ENCODE data around the gene LRP5.
"Not testable (repeated sequence)": the region's sequence is repeated elsewhere in the genome, so short reads cannot be mapped to it uniquely, and the experiment has no call there.

Gene LRP5

DNA sequence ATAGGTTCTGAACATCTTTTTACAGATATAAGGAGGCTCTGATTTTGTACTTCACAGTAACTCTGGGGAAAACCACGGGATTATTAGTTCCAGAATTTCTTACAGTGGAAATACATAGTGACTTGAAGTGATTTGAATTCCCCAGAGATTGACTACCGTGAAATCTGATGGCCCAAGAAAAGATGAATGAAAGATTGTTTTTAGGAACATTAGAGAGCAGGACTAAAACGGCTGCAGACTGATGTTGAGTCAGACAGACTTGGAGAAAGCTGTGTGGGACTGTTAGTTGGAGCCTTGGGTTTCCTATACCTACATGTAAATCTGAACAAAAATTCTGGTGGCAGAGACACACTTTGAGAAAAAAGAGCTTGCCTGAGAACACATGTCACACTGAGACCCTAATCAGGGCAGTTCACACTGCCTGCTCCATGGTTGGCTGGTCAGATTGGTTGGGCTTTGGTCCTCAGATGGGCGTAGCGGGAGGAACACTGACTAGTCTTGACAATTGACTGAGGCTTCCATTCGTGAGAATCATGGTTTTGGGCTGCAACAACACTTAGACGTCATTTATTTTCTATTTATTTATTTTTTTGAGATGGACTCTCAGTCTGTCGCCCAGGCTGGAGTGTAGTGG, 154.9 kb downstream of the LRP5 start:
- DNase-seq (ENCODE audit: low read depth, low spot score) = no peak

DNA sequence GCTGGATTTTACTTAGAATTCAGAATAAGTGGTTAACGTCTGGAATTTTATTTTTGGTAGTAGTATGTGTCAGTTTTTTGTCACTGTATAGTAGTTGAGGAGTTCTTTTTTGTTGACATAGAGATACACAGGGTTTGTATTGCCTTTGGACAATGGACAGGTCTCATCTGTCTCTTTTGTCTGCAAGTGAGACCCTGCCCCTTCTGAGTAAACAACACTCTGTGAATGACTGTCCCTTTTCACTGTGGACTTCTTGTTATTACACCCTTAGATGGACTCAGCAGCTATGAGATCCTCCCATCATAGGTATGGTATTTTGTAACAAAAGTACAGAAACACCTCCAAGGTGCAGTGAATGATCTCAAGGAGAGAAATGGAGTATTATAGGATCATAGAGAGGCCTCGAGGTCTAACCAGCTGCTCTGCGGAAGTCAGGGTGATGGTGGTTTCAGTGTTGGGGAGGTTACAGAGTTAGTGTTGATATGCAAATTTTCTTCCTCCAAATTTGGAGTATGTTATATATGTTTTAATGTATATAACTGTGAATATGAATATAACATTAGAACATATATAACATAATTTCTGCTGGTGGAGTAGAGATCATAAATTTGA, 155.9 kb downstream of the LRP5 start:
- no peak for DNase-seq (ENCODE audit: low read depth, low spot score)

DNA sequence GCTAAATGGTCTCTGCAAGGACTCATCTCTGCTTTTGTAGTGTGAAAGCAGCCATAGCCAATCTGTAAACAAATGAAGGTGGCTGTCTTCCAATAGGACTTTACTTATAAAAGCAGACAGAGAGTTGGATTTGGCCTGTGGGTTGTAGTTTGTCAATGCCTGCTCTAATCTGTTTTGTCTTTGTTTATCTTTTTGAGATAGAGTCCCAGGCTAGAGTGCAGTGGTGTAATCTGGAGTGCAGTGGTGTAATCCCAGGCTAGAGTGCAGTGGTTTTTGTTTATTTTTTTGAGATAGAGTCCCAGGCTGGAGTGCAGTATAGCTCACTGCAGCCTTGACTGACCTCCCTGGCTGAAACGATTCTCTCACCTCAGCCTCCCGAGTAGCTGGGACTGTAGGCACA, 156.7 kb downstream of the LRP5 start:
- no peak for DNase-seq (ENCODE audit: low read depth, low spot score)

DNA sequence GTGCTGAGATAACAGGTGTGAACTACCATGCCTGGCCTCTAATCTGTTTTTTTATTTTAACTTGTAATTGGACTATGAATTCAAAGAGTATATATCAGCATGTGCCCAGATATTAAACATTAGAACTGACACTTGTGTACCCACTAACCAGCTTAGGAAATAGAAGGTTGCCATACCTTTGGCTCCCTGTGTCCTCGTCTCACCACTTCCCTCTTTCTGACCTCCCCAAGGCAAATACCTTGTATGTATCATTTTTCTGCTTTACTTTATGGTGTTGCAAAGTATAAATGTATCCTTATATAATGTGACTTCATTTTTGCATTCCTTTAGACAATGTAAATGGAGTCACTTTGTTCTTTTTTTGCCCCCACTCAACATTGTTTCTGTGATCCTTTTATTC, 157.3 kb downstream of the LRP5 start:
- DNase-seq (ENCODE audit: low read depth, low spot score) = no peak

DNA sequence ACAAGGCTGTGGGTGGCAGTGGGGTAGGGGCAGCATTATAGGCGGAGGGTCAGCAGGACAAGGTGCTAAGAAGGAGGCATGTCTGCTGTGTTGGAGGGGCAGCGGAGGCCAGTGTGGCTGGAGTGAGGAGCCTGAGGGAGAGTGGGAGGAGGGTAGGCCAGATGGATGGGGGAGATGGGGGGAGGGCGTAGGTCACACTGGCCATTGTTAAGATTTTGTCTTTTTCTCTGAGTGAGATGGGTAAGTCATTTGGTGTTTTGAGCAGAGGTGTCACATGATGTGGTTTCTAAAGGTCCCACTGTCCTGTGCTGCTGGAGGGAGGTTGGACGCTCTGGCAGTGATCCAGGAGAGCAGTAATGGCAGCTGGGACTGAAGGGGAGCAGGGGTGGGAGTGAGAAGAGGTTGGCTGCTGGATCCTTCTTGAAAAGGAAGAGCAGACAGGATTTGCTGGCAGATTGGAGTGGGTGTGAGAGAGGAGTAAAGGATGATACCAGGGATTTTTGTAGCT, 158.0 kb downstream of the LRP5 start:
- DNase-seq (ENCODE audit: low read depth, low spot score) = no peak

DNA sequence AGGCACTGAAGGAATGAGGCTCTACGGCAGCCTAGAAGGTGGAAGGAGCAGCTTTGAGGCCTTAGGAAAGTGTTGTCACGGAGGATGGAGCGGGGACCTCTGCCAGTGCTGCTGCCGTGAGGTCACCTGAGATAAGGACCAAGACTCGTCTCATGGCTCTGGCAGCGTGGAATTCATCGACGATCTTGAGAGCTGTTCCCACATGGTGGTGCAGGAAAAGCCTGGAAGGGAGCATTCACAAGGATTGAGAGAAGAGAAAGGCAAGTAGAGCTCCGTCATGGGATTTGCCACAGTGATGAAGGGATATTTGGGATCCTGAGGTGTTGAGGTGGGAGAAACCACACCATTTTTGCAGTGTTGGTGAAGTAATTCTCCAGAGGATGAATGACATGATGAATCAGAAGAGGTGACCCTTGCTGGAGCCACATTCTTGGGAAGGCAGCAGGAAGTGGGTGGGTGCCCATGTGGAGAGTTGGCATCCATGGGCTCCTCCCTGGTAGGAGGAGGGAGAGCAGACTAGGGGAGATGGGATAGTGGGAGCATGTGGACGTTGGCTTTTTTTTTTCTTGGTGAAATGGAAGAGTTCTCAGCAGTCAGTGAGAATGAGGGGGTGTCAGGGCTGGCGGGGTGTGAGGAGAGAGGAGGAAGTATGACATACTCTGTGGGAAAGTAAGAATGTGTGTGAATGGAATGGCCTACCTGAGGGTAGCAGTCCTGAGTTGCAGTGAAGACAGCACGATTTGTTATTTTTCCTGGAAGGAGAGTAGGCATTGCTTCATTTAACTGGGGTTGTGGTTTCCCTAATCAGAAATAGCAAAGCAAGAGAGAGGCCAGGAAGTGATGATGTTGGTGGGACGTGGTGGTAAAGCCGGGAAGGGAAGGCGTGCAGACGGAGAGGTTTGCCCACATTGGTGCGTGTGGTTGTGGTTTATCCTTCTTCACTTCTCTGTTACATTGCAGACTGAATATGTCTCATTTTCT, 159.3 kb downstream of the LRP5 start:
- DNase-seq (ENCODE audit: low read depth, low spot score) = no peak

DNA sequence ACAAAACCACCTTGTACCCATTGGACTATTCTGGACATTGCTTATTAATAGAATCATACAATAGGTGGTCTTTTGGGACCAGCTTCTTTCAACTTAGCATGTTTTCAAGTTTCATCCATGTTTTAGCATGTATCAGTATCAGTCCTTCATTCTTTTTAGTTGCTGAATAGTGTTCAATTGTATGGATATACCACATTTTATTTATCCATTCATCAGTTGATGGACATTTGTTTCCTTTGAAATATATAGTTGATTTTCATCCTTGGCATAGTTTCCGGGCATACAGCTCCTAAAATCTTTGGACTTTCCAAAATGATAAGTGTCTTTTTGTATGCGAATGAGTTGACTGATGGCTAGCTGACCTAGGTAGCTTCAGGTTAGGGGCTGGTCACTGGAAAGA, 160.4 kb downstream of the LRP5 start:
- no peak for DNase-seq (ENCODE audit: low read depth, low spot score)

DNA sequence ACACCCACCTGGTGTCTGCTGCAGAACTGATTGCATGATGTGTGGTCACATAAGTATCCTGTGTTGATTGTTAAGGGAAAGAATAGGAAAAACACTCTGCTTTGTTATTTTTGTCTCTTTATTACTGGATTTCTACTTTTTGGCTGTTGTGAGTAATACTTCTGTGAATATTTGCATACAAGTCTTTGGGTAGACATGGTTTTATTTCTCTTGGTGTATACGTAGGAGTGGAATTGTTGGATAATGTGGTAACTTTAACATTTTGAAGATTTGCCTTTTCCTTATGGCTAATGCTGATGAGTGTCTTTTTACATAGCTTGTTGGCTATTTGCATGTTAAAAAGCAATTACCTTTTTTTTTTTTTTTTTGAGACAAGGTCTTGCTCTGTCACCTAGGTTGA, 161.3 kb downstream of the LRP5 start:
- no peak for DNase-seq (ENCODE audit: low read depth, low spot score)

DNA sequence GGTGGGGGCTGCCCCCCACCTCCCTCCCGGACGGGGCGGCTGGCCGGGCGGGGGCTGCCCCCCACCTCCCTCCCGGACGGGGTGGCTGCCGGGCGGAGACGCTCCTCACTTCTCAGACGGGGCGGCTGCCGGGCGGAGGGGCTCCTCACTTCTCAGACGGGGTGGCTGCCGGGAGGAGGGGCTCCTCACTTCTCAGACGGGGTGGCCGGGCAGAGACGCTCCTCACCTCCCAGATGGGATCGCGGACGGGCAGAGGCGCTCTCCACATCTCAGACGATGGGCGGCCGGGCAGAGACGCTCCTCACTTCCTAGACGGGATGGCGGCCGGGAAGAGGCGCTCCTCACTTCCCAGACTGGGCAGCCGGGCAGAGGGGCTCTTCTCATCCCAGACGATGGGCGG, 163.2 kb downstream of the LRP5 start:
- DNase-seq (ENCODE audit: low read depth, low spot score) = not testable (repeated sequence)

DNA sequence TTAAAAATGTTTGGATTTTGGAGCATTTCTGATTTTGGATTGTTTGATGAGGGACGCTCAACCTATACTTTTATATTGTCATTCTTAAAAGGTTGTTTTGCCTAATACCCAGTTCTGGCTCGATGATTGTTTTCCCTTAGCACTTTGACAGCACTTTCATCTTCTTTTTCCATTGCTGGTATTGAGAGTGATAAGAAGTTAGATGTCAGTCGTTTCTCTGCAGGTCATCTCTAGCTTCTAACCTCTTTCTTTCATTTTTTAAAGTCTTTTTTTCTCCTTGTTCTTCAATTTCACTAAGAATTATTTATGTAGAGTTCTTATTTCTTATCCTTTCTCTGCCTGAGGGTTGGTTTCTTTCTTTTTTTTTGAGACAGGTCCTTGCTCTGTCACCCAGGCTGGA, 167.0 kb downstream of the LRP5 start:
- no peak for DNase-seq (ENCODE audit: low read depth, low spot score)

DNA sequence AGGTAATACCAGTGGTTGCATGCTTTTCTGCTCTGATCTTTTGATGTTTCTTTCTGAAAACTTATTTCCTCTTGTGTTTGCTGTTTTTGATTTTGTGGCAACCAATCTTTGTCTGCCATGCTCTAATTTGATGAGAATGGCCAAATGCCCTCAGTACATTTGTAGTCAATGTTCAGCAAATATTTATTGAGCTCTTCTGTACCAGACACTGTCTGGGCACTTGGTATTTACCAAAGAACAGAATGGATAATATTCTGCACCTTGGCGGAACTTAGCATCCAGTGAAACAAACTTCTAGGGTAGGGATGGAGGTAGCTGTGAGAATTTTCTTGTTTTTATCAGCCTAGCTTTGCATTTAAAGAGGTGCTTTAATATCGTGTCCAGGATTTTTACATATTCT, 167.8 kb downstream of the LRP5 start:
- no peak for DNase-seq (ENCODE audit: low read depth, low spot score)

DNA sequence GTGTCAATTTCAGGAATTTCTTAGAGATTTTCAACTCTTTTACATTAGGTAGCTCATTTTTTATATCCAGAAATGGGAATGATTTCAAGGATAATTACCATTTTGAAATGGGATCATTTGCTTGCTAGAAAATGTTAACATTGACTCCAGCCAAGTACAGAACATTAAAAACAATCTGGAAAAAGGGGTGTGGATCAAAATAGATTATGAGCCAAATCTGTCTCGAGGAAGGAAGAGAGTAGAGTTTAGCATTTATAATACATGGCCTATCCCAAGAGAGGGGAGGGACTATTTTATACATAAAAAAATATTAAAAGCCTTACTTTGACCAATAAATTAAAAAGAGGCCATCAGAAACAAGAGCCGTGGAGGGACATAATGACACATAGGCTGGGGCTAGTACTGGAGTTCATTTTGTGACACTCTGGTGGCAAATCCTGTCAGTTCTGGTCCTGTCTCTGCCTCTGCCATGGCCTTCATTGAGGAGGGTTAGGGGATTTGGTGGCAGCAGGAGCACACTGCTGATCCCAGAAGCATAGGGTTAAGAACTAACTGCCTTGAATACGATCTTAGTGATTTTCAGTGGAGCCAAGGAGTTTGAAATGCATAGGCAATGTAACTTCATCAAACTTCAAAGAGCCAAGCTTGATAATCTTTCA, 168.6 kb downstream of the LRP5 start:
- DNase-seq (ENCODE audit: low read depth, low spot score) = no peak

DNA sequence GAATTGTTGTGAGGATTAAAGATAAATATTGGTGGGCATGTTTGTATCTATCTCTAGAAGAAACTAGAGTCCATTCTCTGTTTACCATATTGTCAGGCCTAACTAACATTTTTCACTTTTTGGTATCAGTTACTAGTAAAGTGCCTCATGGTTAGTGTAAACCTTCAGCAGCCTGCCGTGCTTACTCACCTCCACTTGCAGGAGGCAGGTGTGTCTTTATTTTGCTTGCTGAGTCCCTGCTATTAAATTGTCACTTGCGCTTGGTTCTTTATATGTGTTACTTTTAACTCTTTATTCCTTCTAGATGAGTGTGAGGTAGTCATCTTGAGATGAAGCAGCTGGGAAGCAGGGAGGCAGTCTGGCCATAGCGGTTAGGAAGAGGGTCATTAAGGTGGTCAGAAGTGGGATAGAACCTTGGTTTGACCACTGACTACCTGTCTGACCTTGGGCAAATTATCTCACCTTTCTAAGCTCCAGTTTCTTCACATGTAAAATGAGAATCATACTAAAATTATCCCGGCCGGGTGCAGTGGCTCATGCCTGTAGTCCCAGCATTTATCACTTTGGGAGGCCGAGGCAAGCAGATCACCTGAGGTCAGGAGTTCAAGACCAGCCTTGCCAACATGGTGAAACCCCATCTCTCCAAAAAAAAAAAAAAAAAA, 169.3 kb downstream of the LRP5 start:
- no peak for DNase-seq (ENCODE audit: low read depth, low spot score)

DNA sequence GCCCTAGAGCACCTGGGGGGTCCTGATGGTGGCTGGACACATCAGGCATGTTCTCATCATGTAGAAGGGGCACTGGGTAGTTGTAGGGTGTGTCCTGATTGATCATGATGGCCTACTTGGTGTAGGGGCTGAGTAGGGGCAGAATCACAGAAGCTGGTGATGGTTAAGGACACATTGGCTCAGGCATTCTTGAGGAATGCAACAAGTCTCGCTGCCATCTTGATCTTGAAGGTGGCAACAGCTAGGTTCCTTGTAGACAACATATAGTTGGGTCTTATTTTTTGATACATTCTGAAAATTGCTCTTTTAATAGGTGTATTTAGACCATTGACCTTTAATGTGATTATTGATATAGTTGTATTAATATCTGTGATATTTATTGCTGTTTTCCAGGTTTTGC, 176.2 kb downstream of the LRP5 start:
- no peak for DNase-seq (ENCODE audit: low read depth, low spot score)

DNA sequence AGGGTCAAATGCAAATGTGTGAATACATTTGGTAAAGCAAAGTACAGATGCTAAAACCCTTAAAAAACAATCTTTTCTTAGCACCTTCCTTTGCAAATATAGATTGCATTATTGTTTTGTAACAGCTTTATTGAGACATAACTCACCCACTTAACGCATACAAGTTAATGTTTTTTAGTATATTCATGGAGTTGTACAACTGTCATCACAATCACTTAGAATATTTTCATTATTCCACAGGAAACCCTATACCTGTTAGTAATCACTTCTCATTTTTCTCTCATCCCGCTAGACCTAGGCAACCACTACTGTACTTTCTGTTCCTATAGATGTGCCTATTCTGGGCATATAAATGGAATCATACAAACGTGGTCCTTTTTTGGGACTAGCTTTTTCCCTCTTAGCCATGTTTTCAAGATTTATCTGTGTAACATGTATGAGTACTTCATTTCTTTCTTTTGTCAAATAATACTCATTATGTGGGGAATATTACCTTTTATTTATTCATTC, 182.9 kb downstream of the LRP5 start:
- no peak for DNase-seq (ENCODE audit: low read depth, low spot score)

DNA sequence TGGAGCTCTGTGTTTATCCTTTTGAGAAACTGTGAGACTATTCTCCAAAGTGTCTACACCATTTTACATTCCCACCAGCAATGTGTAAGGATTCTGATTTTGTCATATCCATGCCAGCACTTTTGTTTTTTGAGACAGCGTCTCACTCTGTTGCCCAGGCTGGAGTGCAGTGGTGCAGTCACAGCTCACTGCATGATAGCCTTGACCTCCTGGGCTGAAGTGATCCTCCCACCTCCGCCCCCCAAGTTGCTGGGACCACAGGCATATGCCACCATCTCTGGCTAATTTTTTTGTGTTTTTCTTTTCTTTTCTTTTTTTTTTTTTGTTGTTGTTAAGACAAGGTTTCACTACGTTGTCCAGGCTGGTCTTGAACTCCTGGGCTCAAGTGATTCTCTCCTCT, 183.5 kb downstream of the LRP5 start:
- no peak for DNase-seq (ENCODE audit: low read depth, low spot score)

DNA sequence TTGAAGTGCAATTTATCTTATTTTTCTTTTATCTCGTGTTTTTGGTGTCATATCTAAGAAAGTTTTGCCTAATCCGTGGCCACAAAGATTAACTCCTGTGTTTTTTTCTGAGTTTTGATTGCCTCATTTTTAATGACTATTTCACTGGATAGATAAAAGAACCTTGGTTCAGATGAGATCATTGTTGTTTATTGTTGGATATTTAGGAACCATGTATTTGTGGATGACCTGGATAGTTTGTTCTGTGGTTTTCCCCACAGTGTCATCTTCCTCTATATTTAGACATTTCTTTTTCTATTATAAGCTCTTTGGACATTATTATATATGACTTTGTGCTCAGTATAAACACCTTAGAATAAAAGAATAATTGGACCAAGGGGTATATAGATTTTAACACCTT, 185.4 kb downstream of the LRP5 start:
- DNase-seq (ENCODE audit: low read depth, low spot score) = no peak

DNA sequence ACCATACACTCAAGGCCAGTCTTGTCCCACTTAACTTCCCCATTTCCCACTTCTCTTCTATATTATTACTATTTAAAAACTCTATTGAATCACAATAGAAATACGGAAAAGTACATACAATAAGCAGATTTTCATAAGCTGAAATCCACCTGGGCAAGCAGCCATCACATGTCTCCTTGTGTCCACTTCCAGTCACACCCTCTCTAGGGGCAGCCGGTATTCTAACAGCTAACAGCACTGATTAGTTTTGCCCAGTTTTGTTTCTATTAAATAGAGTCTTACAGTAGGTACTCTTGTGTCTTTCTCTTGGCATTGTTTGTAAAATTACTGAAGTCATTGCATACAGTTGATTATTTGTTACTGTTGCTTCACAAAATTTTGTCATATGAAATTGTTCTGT, 185.9 kb downstream of the LRP5 start:
- DNase-seq (ENCODE audit: low read depth, low spot score) = no peak
